WERI-Rb-1 (cell line): Measurements from ENCODE around the gene NTN1.

Experiments used
- DNase-seq: peaks from one replicate; pipeline ENCODE4 v3.0.0-alpha.2; 2020
- H3K27ac ChIP-seq: fragments of 250-450 bp; sonication (Bioruptor Pico); 2 replicates; pipeline ENCODE4 v1.5.1; 2020; ENCODE audit warnings: mild to moderate bottlenecking, moderate library complexity
- H3K27me3 ChIP-seq: fragments of 250-450 bp; sonication (Bioruptor Pico); 2 replicates; pipeline ENCODE4 v1.5.1; 2021; ENCODE audit warnings: mild to moderate bottlenecking, low read depth, moderate library complexity; ENCODE audit not compliant: insufficient read depth, severe bottlenecking
- H3K36me3 ChIP-seq: fragments of 250-450 bp; sonication (Bioruptor Pico); 2 replicates; pipeline ENCODE4 v1.5.1; 2020; ENCODE audit warnings: mild to moderate bottlenecking, moderate library complexity
- H3K4me3 ChIP-seq: 2 replicates; pipeline ENCODE4 v1.5.1; 2011; ENCODE audit warnings: low read depth, mild to moderate bottlenecking, control low read depth, low read length
- H3K9me3 ChIP-seq: fragments of 250-450 bp; sonication (Bioruptor Pico); 2 replicates; pipeline ENCODE4 v1.5.1; 2021; ENCODE audit warnings: mild to moderate bottlenecking, moderate library complexity; ENCODE audit not compliant: severe bottlenecking
- TF ChIP-seq, protein P1 (sequence below): IDR thresholded peaks from 2 replicates; pipeline ENCODE4 v1.5.1; 2011; ENCODE audit warnings: low read depth, mild to moderate bottlenecking, control low read depth, inconsistent platforms, low read length

NTN1 gene

DNA sequence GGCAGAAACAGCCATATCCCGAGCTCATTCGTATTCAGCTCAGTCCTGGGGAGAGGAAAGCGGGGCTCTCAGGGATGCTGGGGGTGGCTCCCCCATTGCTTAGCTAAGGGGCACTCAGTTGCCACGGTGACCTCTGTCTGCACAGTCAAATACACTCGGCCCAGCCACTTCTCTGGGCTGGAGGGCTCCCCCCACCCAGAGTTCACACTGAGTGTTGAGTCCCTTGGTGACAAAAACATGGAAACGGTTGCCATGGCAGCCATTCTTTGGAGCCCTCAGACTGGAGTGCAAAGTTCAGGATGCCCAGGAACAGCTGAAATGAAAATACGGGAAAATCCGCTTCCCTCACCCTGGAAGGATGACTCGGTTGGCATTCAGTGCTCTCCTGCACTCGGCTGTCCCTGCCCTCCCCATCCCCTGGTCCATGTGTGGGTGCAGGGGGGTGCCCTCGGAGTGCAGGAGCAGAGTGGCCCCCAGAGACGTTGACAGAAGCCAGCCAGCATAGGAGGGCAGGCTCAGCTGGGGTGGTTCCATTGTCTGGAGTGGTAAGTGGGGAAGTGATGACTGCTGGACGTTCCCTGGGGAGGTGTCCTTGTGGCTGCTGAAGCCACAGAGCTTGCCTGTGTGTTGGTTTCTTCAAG lies 216.5 kb downstream of the NTN1 start:
- Histone ChIP-seq H3K36me3 (no peaks in the 10 kb centered on the region), H3K9me3 (no peaks in the 10 kb centered on the region), H3K4me3 (no peak overlapping the region), H3K27me3 (no peaks in the 10 kb centered on the region), H3K27ac (no peak overlapping the region)
- no peak for DNase-seq
- TF ChIP-seq, protein P1, sequence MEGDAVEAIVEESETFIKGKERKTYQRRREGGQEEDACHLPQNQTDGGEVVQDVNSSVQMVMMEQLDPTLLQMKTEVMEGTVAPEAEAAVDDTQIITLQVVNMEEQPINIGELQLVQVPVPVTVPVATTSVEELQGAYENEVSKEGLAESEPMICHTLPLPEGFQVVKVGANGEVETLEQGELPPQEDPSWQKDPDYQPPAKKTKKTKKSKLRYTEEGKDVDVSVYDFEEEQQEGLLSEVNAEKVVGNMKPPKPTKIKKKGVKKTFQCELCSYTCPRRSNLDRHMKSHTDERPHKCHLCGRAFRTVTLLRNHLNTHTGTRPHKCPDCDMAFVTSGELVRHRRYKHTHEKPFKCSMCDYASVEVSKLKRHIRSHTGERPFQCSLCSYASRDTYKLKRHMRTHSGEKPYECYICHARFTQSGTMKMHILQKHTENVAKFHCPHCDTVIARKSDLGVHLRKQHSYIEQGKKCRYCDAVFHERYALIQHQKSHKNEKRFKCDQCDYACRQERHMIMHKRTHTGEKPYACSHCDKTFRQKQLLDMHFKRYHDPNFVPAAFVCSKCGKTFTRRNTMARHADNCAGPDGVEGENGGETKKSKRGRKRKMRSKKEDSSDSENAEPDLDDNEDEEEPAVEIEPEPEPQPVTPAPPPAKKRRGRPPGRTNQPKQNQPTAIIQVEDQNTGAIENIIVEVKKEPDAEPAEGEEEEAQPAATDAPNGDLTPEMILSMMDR: no peak

DNA sequence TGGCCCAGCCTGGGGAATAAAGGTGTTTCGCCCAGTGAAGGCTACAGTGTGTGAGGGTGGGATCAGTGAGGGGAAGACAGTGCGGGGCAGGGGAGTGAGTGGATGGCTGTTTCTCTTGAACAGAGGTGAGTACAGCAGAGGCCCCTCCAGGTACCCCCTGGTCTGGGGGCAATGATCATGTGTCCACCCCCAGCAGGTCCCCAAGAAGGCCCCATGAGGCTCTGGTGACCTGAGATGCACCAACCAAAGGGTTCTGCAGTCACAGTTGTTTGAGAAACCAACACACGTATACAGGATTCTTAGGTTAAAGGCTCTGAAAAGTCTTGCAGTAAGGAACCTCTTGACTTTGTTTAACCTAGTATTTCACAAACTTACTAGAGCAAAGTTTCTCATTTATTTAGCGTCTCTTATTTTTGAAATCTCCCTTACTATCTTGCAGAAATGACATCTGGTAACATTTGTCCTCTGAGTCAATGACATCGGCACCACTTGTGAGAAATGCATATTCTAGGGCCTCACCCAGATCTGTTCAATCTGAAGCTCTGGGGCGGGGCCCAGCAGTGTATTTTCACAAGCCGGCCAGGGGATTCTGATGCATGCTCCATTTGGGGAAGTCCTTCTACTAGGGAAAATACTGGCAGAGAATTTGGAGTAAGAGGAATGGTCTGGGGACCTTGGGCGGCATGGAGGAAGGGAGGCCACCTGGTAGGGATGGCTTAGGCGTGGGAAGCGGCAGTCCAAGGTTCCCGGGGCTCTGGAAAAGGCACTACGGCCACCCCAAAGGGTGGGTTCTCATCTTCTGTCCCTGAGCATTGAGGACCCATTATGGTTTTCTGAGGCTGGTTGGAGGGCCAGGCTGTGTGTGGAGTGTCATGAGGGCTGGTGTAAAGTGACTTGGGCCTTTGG lies 217.3 kb downstream of the NTN1 start:
- TF ChIP-seq, protein P1: no peak
- Histone ChIP-seq H3K27me3 (no peaks in the 10 kb centered on the region), H3K4me3 (no peak overlapping the region), H3K27ac (no peak overlapping the region), H3K9me3 (no peaks in the 10 kb centered on the region), H3K36me3 (no peaks in the 10 kb centered on the region)
- DNase-seq: no peak

DNA sequence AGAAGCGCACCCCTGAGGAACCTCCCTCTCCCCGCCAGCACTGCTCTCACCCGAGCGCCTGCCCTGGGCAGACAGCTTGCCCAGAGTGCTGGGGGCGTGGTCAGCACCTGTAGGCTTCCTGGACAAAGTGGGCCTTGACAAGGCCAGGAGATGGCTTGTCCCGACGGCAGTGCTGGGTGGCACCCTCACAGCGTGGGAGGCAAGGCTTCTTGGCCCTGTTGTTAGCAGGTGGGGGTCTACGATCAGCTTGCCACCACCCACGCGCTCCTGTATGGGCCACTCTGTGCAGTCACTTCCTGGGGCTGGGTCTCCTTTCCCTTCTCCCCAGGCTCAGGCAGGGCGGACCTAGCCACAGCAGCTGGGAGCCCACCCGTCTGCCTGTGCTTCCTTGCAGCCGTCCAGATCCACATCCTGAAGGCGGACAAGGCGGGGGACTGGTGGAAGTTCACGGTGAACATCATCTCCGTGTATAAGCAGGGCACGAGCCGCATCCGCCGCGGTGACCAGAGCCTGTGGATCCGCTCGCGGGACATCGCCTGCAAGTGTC lies 218.0 kb downstream of the NTN1 start:
- TF ChIP-seq, protein P1: no peak
- H3K36me3 ChIP-seq: no peaks in the 10 kb centered on the region
- no peak for DNase-seq
- H3K4me3 ChIP-seq: no peak overlapping the region
- H3K27me3 ChIP-seq: no peaks in the 10 kb centered on the region
- no peaks in the 10 kb centered on the region for H3K9me3 ChIP-seq
- no peak overlapping the region for H3K27ac ChIP-seq

DNA sequence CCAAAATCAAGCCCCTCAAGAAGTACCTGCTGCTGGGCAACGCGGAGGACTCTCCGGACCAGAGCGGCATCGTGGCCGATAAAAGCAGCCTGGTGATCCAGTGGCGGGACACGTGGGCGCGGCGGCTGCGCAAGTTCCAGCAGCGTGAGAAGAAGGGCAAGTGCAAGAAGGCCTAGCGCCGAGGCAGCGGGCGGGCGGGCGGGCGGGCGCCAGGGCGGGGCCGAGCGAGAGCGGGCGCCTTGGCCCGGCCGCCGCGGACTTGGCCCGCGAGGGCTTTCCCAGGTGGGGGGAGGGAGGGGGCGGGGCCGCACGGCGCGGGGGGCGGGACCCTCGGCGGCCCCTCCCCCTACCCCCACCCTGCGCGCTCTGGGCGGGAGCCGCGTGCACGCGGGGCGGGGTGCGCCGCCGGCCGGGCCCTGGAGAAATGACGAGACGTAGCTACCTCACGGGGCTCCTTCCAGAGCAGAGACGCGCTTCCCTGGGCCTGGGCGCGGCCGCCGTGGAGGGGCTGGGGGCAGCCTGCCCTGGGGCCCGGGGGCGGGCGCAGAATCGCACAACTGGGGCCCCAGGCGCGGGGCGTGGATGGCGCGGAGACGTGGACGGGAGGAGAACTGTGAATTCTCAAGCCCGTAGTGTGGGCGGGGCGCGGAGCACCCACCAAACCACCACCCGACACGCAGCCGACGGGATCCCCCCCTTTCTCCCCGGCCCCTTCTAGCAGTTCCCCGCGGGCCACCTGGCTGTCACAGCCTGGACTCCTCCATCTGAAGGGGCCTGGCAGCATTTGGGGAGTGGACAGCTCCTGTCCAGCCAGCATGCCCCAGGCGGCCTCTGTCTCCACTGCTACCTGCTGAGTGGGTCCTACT lies 218.7 kb downstream of the NTN1 start:
- TF ChIP-seq, protein P1: no peak
- Histone ChIP-seq H3K27me3 (no peaks in the 10 kb centered on the region), H3K27ac (no peak overlapping the region), H3K9me3 (no peaks in the 10 kb centered on the region), H3K36me3 (no peaks in the 10 kb centered on the region), H3K4me3 (no peak overlapping the region)
- no peak for DNase-seq

DNA sequence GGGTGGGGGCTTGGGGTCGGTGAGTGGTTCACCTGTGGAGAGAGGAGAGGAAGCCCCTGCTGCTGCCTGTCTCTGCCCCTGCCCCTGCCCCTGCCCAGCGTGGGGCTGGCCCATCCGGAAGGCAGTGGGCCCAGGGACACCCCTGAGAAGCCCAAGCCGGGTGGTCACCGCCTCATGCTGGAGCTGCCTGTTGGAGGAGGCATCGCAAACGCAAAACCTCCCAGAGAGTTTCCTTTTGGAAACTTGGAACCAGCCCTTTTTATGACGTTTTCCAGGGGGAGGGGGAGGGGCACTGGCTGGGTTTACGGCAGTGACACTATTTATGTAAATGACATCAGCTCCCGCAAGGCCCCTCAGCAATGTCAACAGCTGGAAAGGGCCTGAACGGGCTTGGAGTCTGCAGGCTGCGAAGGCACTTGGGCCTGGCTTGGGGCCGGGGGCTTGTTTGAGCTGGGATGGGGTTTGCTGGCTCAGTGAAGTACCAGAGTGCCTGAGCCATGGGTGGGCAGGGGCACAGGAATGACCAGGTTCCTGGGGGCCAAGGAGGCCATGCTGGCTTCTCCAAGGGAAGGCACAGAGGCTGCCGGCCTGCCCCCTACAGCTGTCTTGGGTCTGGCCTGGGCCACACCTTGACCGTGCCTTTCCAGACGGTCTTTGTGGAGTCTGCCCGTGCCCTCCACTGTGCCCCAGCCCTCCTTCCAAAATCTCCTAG lies 219.5 kb downstream of the NTN1 start:
- Histone ChIP-seq H3K27me3 (no peaks in the 10 kb centered on the region), H3K4me3 (no peak overlapping the region), H3K36me3 (no peaks in the 10 kb centered on the region), H3K9me3 (no peaks in the 10 kb centered on the region), H3K27ac (no peak overlapping the region)
- TF ChIP-seq, protein P1: no peak
- DNase-seq: no peak
